ENCODE measurements around the gene CRYBG2.
"Not testable (repeated sequence)": the region's sequence is repeated elsewhere in the genome, so short reads cannot be mapped to it uniquely, and the experiment has no call there.

The CRYBG2 gene

GRCh38 chr1:26346274-26347033 is 7.5 kb downstream of the CRYBG2 start:
- DNase-seq, result no peak

- DNase-seq, result no peak
Measured at GRCh38 chr1:26345718-26346117, 8.2 kb downstream of the CRYBG2 start.

- DNase-seq, result no peak
Measured at GRCh38 chr1:26344147-26344920, 9.6 kb downstream of the CRYBG2 start.

DNA sequence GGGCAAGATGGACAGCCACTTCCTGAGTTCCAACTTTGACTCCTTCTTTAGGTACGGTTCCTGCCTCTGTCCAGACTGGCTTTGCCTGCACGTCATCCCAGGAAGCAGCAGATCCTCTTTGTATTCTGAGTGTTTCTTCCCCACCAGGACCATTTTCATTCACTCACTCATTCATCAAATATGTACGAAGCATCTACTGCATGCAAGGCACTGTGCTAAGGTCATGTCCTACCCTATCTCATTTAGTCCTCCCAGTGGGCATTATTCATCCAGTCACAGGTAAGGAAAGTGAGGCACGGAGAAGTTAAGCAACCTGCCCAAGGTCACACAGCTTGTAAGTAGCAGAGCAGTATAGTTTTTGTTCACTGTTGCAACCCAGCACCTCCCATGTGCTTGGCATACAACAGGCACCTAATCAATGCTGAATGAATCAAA is 13.9 kb downstream of the CRYBG2 start:
- DNase-seq, result no peak

- DNase-seq, result no peak
Measured at GRCh38 chr1:26338670-26339069, 15.3 kb downstream of the CRYBG2 start.

- DNase-seq, result no peak
Measured at GRCh38 chr1:26337625-26338024, 16.3 kb downstream of the CRYBG2 start.

DNA sequence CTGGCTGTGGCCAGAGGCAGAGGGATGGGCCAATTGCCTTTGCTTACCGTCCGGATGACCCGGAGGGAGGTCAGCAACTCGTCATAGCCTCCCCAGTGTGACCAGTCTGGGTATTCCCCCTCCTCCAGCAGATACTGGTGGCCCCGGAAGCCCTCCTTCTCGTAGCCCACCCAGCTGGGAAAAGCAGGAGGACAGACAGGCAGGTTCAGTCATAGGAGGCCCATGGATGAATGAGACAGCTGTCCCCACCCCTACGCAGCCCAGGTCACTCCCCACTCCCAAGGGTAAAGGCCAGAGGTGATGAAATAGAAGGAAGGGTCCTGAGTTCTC is 16.8 kb downstream of the CRYBG2 start:
- no peak for DNase-seq

DNA sequence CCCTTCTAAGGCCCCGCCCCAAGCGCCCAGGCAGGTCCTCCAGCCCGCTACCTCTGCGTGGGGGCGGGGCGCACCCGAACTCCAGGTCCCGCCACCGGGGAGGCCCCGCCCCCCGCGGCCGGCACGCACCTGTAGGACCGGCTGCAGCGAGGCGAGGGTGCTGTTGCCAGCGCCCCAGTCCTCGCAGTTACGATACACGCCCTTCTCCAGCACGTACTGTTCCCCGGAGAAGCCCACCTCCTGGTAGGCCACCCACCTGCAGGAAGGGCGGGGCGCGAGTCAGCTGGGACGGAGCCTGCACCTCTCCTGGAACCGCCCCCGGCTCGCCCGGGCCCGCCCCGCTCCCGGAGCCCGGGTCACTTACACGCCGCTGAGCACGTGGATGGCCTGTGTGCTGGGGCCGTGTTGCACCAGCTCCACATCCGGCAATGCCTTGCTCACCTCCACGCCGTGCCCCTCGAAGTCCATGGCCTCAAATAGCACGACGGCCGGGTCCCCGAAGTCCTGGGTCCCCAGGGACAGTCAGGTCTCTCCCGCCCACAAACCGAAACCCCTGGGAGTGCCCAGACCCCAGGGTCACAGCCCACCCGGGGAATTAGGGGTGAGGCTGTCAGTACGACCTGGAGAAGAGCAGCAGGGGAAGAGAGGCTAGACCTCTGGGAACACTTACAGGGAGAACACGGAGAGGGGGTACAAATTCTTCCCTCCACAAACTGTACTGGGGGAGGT is 17.3 kb downstream of the CRYBG2 start:
- no peak for DNase-seq

DNA sequence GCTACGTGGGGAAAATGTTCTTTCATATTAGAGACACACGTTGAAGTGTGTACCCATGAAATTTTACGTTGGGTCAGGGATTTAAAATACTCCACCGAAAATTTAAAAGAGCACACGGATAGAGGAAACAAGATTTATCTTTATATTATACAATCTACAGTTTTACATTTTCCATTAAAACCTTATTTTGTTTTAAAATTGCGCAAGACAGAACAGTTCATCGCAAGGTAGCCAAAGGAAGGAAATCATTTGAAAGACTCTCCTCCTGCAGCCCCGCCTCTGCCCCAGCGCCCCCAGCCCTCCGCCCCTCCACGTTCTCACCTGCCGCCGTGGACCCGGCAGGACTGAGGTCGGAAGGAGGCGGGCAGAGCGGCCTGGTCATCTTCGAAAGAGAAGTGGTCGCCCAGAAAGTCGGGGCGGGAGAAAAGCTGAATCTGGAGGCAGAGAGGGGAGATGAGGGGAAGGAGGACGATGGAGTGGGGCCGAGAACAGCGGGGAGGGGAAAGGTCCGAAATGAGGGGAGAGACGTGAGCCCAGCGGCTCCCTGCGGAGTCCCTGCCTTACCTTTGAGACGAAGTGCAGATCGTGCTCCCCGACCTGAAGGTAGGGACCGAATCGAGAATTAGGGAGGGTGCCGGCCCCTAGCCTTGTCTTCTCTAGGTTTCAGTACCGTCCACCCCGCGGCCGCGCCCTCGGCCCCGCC is 18.0 kb downstream of the CRYBG2 start:
- DNase-seq, result no peak

- not testable (repeated sequence) for DNase-seq
Measured at GRCh38 chr1:26333312-26333711, 20.6 kb downstream of the CRYBG2 start.

GRCh38 chr1:26330276-26330675 is 23.7 kb downstream of the CRYBG2 start:
- no peak for DNase-seq

DNA sequence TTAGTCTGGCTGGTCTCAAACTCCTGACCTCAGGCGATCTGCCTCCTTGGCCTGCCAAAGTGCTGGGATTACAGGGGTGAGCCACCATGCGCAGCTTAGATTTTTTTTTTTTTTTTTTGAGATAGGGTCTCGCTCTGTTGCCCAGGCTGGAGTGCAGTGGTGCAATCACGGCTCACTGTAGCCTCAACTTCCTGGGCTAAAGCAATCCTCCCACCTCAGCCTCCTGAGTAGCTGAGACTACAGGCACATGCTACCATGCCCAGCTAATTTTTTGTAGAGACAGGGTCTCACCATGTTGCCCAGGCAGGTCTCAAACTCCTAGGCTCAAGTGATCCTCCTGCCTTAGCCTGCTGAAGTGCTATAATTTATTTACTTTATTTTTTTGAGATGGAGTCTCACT is 24.6 kb downstream of the CRYBG2 start:
- not testable (repeated sequence) for DNase-seq

- DNase-seq, result no peak
Measured at GRCh38 chr1:26328597-26328996, 25.3 kb downstream of the CRYBG2 start.

GRCh38 chr1:26327956-26328362 is 26.0 kb downstream of the CRYBG2 start:
- no peak for DNase-seq

- DNase-seq, result no peak
Measured at GRCh38 chr1:26324550-26324949, 29.4 kb downstream of the CRYBG2 start.

- no peak for DNase-seq
Measured at GRCh38 chr1:26323382-26323781, 30.5 kb downstream of the CRYBG2 start.

DNA sequence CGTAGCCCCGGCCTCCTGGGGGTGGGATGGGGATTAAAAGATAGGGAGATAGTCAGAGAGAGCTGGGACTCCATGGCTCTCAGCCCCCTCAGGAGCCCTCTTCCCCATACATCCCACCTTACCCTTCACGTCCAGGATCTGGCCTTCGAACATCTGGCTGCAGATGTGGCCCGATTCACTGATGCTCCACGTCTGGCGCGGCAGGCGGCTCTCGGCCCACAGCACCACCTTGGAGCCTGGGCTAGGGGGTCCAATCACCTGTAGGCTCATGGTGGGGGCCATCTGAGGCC is 31.9 kb downstream of the CRYBG2 start:
- DNase-seq, result no peak

GRCh38 chr1:26321315-26322041 is 32.5 kb downstream of the CRYBG2 start:
- no peak for DNase-seq

DNA sequence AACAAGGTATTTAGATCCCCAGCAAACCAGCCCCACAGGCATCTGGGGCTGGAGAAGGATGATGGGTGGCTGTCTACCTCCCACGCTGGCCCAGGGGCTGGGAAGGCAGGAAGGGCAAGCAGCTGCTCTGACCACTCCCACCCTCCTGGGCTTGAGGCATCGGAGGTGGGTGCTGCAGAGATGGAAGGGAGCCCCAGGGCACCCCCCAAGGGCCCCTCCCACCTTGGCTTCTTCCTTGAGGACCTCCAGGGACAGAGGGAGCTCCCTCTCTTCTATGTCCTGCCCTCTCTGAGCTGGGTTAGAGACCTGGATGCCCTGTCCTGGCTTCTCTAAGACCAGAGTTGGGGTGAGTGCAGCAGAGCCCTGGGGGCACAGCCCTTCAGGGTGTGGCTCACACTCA is 33.0 kb downstream of the CRYBG2 start:
- no peak for DNase-seq

GRCh38 chr1:26318338-26319064 is 35.4 kb downstream of the CRYBG2 start:
- DNase-seq, result no peak

DNA sequence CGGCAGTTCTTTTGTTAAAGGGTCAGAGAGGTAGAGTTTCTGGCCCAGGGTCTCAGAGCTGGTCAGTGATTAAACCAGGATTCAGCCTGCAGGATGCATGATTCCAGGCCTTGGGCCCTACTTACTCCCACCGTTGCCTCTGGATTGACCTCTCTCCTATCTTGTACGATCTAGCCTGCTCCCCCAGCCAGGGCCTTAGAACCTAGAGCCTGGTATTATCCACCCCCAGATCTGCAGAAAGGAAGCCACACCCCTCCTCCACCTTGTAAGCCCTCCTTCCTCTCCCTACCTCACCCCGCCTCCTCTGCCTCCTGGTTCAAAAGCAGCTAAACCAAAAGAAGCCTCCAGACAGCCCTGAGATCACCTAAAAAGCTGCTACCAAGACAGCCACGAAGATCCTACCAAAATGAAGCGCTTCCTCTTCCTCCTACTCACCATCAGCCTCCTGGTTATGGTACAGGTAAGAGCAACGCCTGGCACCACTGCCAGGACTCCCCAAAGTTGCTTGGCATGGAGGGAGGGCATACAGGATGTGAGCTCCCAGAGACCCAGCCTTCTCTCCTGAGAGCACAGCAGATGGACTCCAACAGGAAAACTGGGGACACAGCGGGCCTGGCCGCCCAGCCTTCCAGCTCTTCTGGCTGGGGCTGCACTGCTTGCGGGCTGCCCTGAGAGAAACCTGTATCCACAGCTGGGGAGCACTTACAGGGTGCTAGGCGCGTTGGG is 36.2 kb downstream of the CRYBG2 start, which contains the start of gene CD52:
Gene CD52, plus strand, starts transcription at position 347 of the 726 bp plus-strand sequence. Its CDS starts 60 bp downstream, at position 407.
- DNase-seq, result no peak
